Stimulated activated CD8-positive, alpha-beta memory T cell treated with anti-CD3 and anti-CD28 coated beads, Interleukin-2, amount 100 ng/mL, for 48 hours (primary cell): ENCODE results near the gene ARHGEF37.
"Not testable (repeated sequence)": the region's sequence is repeated elsewhere in the genome, so short reads cannot be mapped to it uniquely, and the experiment has no call there.

Source experiments
- DNase-seq, 2 donors: peaks; one replicate each; pipeline ENCODE4 v3.0.0-alpha.2; 2020; ENCODE audit warnings: low read depth in 2 of 2

Gene ARHGEF37

DNA sequence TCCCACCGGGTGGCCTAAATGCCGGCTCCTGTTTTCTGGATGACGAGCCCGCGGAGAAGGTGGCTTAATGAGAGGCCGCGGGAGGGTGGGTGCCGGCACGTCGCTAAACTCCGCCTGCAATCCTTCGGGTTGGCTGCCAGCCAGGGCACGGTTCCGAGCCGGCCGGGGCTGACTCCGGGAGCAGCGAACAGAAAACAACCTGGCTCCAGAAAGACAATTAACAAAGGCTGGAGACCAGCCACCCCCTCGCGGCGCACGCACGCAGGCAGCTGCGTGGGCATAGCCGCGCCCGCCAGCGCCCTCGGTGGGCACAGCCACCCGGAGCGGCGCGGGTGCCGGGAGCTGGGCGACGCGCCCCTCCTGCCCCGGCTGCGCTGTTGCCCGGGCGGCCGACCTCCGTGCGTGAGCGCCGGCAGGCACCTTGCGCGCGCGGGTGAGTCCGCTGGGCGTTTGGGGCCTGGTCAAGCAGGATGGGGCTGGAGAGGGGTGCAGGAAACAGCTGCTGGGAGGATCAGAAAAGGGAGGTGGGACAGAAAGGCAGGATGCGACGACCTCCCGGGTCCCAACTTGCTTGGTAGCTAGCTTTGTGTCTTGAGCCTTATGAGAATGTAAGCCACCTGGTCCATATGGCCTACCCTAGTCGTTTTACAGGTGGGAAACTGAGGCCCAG is at the start of gene ARHGEF37:
ARHGEF37 (plus strand) TSS at position 307 of the 670 bp plus-strand sequence. CDS start 16,272 bp downstream, outside the sequence.
- DNase-seq: peak; percentile 12 to 48

- DNase-seq: no peak
These were observed 48.9 kb upstream of the ARHGEF37 start for GRCh38 chr5:149532413-149532812.

- DNase-seq: not testable (repeated sequence)
These were observed 45.5 kb upstream of the ARHGEF37 start for GRCh38 chr5:149535787-149536186.

- DNase-seq: no peak
These were observed 43.8 kb upstream of the ARHGEF37 start for GRCh38 chr5:149537374-149537975.

GRCh38 chr5:149540089-149540488 is 41.2 kb upstream of the ARHGEF37 start:
- DNase-seq: no peak

GRCh38 chr5:149541893-149542292 is 39.4 kb upstream of the ARHGEF37 start:
- DNase-seq: no peak

- no peak for DNase-seq
These were observed 37.8 kb upstream of the ARHGEF37 start for GRCh38 chr5:149543361-149544027.

DNA sequence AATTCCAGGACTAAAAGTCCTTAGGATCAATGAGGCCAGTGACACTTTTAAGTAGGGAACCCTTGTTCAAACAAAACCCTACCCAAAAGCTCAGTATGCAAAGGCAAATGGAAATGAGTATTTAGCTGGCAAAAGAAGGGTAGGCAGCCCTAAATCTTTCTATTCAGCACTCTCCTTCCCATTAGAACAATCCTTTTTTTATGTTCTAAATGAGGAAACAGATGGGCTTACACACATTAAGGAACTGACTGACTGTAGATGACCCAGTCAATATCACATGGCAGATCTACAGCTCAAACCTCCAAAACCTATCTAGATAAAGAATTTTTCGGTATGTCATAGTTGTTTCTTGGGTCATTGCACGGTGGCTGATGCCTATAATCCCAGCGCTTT is 37.3 kb upstream of the ARHGEF37 start:
- no peak for DNase-seq

DNA sequence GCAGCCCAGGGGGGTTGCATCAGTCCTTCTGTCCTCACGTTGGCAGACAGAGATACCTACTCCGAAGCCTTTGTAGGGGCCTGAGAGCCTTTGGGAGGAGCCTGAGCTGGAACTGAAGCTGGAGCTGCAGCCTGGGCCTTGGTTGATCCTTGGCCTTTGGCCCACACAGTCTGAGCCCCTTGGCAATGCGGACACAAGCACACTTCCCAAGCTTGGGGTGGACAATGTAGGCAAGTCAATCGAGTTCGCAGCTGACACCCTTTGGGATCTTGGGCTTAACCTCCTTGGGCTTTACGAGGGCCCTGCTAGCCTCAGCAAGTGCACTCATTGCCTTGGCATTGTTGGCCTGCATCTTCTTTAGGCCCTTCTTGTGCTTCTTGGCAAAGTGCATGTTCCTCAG is 36.0 kb upstream of the ARHGEF37 start:
- DNase-seq: no peak

GRCh38 chr5:149546974-149547373 is 34.3 kb upstream of the ARHGEF37 start:
- no peak for DNase-seq

GRCh38 chr5:149549461-149550267 is 31.6 kb upstream of the ARHGEF37 start:
- DNase-seq: no peak

DNA sequence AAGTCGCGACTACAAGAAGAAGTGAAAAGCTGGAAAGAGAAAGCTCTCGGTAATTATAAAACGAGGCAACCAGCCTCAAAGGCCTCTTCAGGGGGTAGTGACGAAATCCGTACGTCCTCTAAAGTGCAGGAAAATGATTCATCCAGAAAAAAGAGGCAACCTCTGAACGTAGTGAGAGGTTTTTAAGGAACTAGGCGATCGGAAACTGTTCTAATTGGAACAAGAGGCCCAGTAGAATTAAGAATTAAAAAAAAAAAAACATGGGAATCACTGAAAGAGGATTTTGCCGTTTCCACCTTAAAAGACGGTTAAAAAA is 31.1 kb upstream of the ARHGEF37 start:
- no peak for DNase-seq

DNA sequence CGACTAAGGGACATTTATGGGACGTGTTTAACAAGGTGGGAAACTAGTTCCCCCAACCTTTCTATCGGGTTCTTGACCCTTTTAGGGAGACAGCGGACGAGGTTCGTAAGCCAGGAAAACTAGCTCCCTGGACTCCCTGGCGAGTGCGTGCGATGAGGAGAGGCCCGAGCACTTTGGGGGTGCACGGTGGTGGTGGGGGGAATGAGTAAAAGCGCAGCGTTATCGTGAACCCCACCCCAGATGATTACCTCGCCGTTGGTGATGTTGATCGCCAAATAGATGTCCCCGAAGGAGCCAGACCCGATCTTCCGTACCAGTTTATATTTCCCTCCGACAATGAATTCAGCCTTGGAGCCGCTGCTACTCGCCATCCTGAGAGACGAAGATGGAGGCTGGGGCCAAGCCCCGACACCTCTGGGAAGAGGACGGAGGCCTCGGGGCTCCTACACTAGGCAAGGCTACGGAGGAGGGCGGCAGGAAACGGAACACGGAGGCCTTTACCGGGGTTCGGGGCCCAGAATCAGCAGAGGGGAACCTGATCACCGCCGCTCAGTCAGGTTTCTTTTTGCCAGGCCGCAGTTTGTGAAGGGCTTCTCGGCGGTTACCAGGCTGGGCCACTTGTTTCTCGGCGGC is 30.6 kb upstream of the ARHGEF37 start:
- peak in 1 of 2 donors; percentile 13 for DNase-seq

- DNase-seq: peak; percentile 99
These were observed 29.9 kb upstream of the ARHGEF37 start, which contains the start of gene CSNK1A1 for GRCh38 chr5:149551227-149552037. TSS of gene CSNK1A1 (minus strand) at chr5:149551439. CDS start at chr5:149550964, 475 bp downstream.

GRCh38 chr5:149552038-149552494 is 29.2 kb upstream of the ARHGEF37 start:
- no peak for DNase-seq

DNA sequence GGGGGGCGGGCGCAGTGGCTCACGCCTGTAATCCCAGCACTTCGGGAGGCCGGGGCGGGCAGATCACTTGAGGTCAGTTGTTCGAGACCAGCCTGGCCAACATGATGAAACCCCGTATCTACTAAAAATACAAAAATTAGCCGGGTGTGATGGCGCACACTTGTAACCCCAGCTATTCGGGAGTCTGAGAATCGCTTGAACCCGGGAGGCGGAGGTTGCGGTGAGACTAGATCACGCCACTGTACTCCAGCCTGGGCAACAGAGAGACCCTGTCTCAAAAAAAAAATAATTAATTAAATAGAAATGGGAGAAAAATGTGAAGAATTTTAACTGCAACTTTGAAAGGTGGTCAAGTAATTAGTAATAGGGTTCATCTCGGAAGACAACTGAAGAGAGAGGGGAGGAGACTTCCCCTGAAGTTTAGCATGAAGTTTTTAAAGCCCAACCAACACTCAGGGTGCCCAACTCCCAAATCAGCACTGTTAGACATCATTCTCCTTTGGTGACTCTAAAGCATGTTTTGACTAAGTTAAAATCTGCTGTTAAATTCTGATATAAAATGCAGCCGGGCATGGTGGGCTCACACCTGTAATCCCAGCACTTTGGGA is 28.6 kb upstream of the ARHGEF37 start:
- DNase-seq: no peak

DNA sequence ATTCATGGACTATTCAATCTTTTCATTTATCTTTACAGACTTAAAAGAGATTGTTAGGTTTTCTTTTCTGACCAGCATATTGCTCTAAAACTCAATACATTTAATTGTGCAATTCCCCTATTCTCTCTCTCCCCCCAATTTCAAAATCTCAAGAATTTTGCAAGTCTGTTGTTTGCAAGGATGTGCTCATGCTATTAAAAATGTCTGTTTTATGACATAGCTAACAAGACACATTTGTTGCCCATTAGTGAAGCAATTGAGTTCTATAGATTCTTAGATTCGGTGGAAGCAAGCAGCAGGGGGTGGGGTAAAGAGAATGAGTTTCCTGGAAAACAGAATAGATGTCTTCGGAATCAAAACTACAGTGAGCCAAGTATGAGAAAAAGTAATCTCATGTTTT is 21.6 kb upstream of the ARHGEF37 start:
- no peak for DNase-seq

DNA sequence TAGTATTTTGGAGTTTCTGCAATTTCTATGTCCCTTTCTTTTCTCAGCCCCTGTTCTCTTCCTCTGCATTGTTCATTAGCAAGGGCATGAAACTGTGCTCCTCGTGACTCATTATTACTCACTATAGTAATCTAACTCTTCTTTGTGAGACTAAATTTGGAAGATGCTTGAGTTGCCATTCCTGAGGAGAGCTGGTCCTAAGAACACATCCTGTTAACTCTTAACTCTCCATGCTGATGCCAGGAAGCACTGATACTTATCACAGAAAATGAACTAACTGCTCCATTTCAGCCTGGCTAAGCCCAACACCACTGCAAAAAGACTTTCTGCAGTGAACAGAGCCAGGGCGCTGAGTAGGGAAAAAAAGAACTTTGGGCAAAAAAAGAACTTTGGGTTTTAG is 19.4 kb upstream of the ARHGEF37 start:
- no peak for DNase-seq

DNA sequence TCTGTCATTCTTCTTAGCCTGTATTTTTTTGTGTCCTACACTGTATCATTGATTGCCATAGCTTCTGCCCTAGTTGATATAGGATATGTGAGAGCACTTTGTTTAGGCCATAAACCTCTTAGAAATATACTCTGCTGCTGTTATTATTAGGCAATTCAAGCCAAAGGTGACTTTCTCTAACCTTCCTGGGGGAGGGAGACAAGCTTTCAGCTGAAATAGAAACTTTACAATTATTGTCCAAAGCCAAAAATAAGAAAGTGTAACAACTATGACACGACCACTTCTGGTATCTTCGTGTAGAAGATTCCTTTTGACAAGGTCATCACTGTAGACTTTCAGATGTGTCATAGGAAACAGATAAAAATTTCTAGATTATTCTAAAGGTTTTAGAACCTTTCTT is 17.8 kb upstream of the ARHGEF37 start:
- no peak for DNase-seq

DNA sequence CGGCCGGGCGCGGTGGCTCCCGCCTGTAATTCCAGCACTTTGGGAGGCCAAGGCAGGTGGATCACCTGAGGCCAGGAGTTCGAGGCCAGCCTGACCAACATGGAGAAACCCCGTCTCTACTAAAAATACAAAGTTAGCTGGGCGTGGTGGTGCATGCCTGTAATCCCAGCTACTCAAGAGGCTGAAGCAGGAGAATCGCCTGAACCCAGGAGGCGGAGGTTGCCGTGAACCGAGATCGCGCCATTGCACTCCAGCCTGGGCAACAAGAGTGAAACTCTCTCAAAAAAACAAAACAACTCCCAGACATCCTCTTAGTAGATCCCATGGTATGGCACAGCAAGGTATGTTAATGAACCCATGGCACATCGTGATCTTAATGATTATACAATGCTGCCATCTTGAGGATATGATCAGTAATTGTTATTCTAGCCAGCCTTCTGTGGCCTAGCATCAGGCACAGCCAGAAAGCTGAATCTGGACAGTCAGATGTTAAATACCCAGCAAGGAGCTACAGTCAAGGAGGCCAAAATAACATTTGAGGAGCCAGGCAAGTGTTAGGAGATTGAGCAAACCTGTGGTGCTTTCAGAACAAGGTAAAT is 16.7 kb upstream of the ARHGEF37 start:
- not testable (repeated sequence) for DNase-seq
